PC-9 (cell line): ENCODE measurements around the gene RDH16. TPM values are rescaled to one million over a fixed set of nuclear protein-coding genes. Genes with fewer than 3 reads are reported as not detected.

Experiments used
- Bru-seq: library from RNA; stranded (reverse); fragments of 400-500 nt; gene quantifications from one replicate; lab custom pipeline; 2021; lab: Mats Ljungman, UMichigan
- BruChase-seq, 2 experiments: library from RNA; stranded (reverse); fragments of 400-500 nt; gene quantifications; one replicate each; lab custom pipeline; 2021; lab: Mats Ljungman, UMichigan
- BruUV-seq: library from RNA; stranded (reverse); fragments of 400-500 nt; replicated peaks from 2 replicates; lab custom pipeline; 2021; lab: Mats Ljungman, UMichigan
- CTCF ChIA-PET: fragments of 300-600 bp; sonication (Branson Sonifier 250); formaldehyde crosslinking; loops from one replicate; lab custom pipeline; 2022; ENCODE audit warnings: antibody characterized with exemption; lab: Charles Lee
- POLR2A ChIA-PET: fragments of 300-600 bp; sonication (Branson Sonifier 250); formaldehyde crosslinking; loops from one replicate; lab custom pipeline; 2022; ENCODE audit warnings: antibody characterized with exemption; ENCODE audit not compliant: unreplicated experiment; lab: Charles Lee
- DNase-seq, 2 experiments: peaks; one replicate each; pipeline versions ENCODE4 v3.0.0 to v3.0.0-alpha.2; 2015 to 2022; ENCODE audit warnings: mixed read lengths in 1 of 2
- H2AFZ ChIP-seq: fragments of 200-600 bp; sonication (generic); 2 replicates; pipeline ENCODE4 v1.8.1; 2017; ENCODE audit warnings: antibody characterized with exemption
- H3F3A ChIP-seq: fragments of 200-600 bp; sonication (generic); 2 replicates; pipeline ENCODE4 v1.8.1; 2017; ENCODE audit warnings: antibody characterized with exemption, mild to moderate bottlenecking, low read depth; ENCODE audit not compliant: insufficient read depth
- H3K27ac ChIP-seq: fragments of 200-600 bp; sonication (generic); 2 replicates; pipeline ENCODE4 v1.6.1; 2016; ENCODE audit warnings: mixed run types
- H3K27me3 ChIP-seq: fragments of 200-600 bp; sonication (generic); 2 replicates; pipeline ENCODE4 v1.6.1; 2016; ENCODE audit warnings: low read depth, mixed run types; ENCODE audit not compliant: insufficient read depth
- H3K36me3 ChIP-seq: fragments of 200-600 bp; sonication (generic); 2 replicates; pipeline ENCODE4 v1.6.1; 2016; ENCODE audit warnings: low read depth, mixed run types
- H3K4me1 ChIP-seq: fragments of 200-600 bp; sonication (generic); replicated peaks from 2 replicates; pipeline ENCODE4 v1.6.1; 2016; ENCODE audit warnings: mixed run types; ENCODE audit not compliant: insufficient read depth
- H3K4me2 ChIP-seq: fragments of 200-600 bp; sonication (generic); 2 replicates; pipeline ENCODE4 v1.6.1; 2017; ENCODE audit warnings: mixed run types
- H3K4me3 ChIP-seq: fragments of 200-600 bp; sonication (generic); 2 replicates; pipeline ENCODE4 v1.6.1; 2016; ENCODE audit warnings: mixed run types
- H3K79me2 ChIP-seq: fragments of 200-600 bp; sonication (generic); 2 replicates; pipeline ENCODE4 v1.6.1; 2017; ENCODE audit warnings: low read depth, mixed run types
- H3K9me2 ChIP-seq: fragments of 200-600 bp; sonication (generic); 2 replicates; pipeline ENCODE4 v1.8.1; 2017; ENCODE audit warnings: mild to moderate bottlenecking; ENCODE audit not compliant: insufficient read depth
- H3K9me3 ChIP-seq: fragments of 200-600 bp; sonication (generic); 2 replicates; pipeline ENCODE4 v1.8.1; 2016; ENCODE audit warnings: low read depth; ENCODE audit not compliant: insufficient read depth
- H4K20me1 ChIP-seq: fragments of 200-600 bp; sonication (generic); 2 replicates; pipeline ENCODE4 v1.8.1; 2017; ENCODE audit not compliant: insufficient read depth
- CTCF ChIP-seq: fragments of 200-600 bp; sonication (generic); conservative IDR thresholded peaks from 2 replicates; pipeline ENCODE4 v1.6.1; 2017; ENCODE audit warnings: mixed run types, antibody characterized with exemption, mild to moderate bottlenecking, moderate library complexity
- EZH2 ChIP-seq: fragments of 200-600 bp; sonication (generic); IDR thresholded peaks from 2 replicates; pipeline ENCODE4 v1.8.0; 2017; ENCODE audit warnings: antibody characterized with exemption, low read depth
- intact Hi-C: fragments of 100-400 bp; cut with micrococcal nuclease; formaldehyde crosslinking; loops from one replicate; pipeline ENCODE4 v1.10.0; 2022; ENCODE audit not compliant: unreplicated experiment
- long read RNA-seq: library from polyadenylated mRNA; stranded (forward); transcript quantifications from one replicate; pipeline ENCODE4 v2.0.0, GENCODE V29; 2022
- total RNA-seq: library from RNA; stranded (reverse); gene quantifications from 2 replicates; pipeline ENCODE4 v1.2.3, GENCODE V29; 2021

RDH16 gene, protein sequence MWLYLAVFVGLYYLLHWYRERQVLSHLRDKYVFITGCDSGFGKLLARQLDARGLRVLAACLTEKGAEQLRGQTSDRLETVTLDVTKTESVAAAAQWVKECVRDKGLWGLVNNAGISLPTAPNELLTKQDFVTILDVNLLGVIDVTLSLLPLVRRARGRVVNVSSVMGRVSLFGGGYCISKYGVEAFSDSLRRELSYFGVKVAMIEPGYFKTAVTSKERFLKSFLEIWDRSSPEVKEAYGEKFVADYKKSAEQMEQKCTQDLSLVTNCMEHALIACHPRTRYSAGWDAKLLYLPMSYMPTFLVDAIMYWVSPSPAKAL
- total RNA-seq (0.79 and 0.88 TPM in 2 replicates), Bru-seq, nascent RNA (percentile 21 among the genes with signal in this experiment), BruChase-seq, experiment 1, labeled RNA remaining after a 2-hour chase (percentile 43 among the genes with signal in this experiment), BruChase-seq, experiment 2, labeled RNA remaining after a 6-hour chase (percentile 29 among the genes with signal in this experiment)
- long read RNA-seq, partial matches to known transcripts = 0 of 2 reads
- long read RNA-seq, other reads (novel, unspliced or antisense) = 2 of 2 reads

- H3F3A ChIP-seq = peaks cover 3% of the 10 kb centered on the region; the same call in 1 of the 2 replicates
- ChIA-PET POLR2A (no interaction called here), CTCF (no interaction called here)
- no peak within 1 kb of the TSS for H2AFZ ChIP-seq
- H3K27me3 ChIP-seq = no peaks in the 10 kb centered on the region
- H3K9me2 ChIP-seq = no peaks in the 10 kb centered on the region
- no peak within 1 kb of the TSS for H3K27ac ChIP-seq
- H3K4me3 ChIP-seq = no peak within 1 kb of the TSS
- no peaks in the 10 kb centered on the region for H4K20me1 ChIP-seq
- H3K4me2 ChIP-seq = peak within 1 kb of the TSS; percentile 20
- H3K9me3 ChIP-seq = no peaks in the 10 kb centered on the region
- DNase-seq = peak; percentile 64 to 66
- intact Hi-C loops = no loop called here
- H3K79me2 ChIP-seq = no peaks in the 10 kb centered on the region
- no peaks in the 10 kb centered on the region for H3K36me3 ChIP-seq
- peaks cover 19% of the 10 kb centered on the region for H3K4me1 ChIP-seq
- no TSS peak for BruUV-seq
- TF ChIP-seq EZH2 = no peak
Observed at GRCh38 chr12:56957229-56958052, at the start of gene RDH16. RDH16 (minus strand) TSS chr12:56957608; CDS start chr12:56957462, 146 bp downstream.

DNA sequence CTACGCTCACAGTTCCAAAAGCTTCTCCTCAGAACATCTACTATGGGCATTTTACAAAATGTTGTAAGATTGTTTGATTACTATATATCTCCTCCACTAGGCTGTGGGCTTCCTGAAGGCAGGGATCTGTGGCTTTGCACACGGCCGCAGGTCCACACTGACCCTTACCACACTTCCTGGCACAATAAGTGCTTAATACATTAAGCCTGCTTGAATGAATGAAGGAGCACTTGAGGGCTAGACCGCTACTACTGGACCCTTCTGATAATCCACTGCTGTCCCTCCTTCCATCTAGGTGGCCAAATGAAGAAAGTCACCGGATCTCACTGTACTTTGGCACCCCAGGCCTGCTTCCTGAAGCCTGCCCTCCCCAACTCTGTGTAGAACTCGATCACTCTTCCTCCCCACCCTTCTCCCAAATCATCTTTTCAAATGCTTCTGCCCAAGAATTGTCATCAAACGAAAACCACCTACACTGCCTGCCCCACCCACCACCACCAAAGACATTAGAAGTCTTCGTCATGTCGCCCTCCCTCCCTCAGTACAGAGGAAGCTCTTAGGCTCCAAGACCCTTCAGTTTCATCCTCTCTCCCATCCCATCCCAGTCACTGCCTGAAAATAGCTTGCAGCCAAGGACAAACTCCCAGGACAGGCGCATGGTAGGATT lies 49.5 kb upstream of the RDH16 start:
- H2AFZ ChIP-seq = peak overlapping the region; percentile 58; the same call in 1 of the 2 replicates
- ChIA-PET CTCF (interaction anchor here (0.6 to 0.7 kb wide), 3 partner anchors 244 to 584 kb away, joined by 4 to 17 read pairs (median 5); partner anchors contain the start of genes HSD17B6 and PIP4K2C), POLR2A (interaction anchor here (0.5 kb wide), 1 partner anchor 72 kb away, joined by 4 read pairs; no protein-coding TSS in a partner anchor)
- BruUV-seq = no TSS peak
- DNase-seq = no peak
- 0 out of 2 replicates have a peak, but pooled peaks cover 6% of the 10 kb centered on the region for H3K27me3 ChIP-seq
- H3K36me3 ChIP-seq = 0 out of 2 replicates have a peak, but pooled peaks cover 8% of the 10 kb centered on the region
- H3K9me3 ChIP-seq = no peaks in the 10 kb centered on the region
- intact Hi-C loops = loop anchor here (1.0 to 10.0 kb wide), 4 partner anchors 171 to 890 kb away; partner anchors contain the start of genes BAZ2A, RPL41 and ZC3H10
- no peaks in the 10 kb centered on the region; the same call in 1 of the 2 replicates for H3F3A ChIP-seq
- peak overlapping the region; percentile 73 for H3K4me2 ChIP-seq
- H3K27ac ChIP-seq = no peak overlapping the region
- TF ChIP-seq CTCF (no peak; the same call in 1 of the 2 replicates), EZH2 (no peak)
- 0 out of 2 replicates have a peak, but pooled peaks cover 3% of the 10 kb centered on the region for H4K20me1 ChIP-seq
- H3K9me2 ChIP-seq = no peaks in the 10 kb centered on the region
- H3K4me3 ChIP-seq = peak overlapping the region; percentile 50; the same call in 1 of the 2 replicates
- H3K79me2 ChIP-seq = peaks cover 18% of the 10 kb centered on the region
- H3K4me1 ChIP-seq = peaks cover 11% of the 10 kb centered on the region
